NCI-H524 (cell line): ENCODE results near the gene TNFSF9.
"Not testable (repeated sequence)": the region's sequence is repeated elsewhere in the genome, so short reads cannot be mapped to it uniquely, and the experiment has no call there.

ENCODE experiments used
- DNase-seq, 2 experiments: peaks; one replicate each; lab custom pipeline; 2025; lab: John Stamatoyannopoulos, UW

TNFSF9 gene

DNA sequence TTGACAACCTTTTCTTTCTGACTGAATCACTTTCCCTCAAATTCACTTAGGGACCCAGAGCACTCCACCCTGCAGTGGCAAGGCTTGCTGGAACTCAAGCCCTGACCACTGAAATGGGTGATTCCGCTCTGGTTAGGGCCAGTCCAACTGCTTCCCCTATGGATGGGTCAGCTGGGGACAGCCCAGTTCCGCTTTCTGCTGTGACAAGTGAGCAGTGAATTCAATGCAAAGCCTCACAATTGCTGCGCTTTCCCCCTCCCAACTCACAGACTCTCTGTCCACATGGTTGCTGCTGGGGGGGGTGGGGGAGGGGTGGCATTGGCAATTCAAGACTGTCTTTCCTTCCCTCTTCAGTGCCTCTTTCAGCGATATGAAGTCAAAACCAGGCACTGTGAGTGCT is 41.4 kb downstream of the TNFSF9 start:
- DNase-seq, result no peak

DNA sequence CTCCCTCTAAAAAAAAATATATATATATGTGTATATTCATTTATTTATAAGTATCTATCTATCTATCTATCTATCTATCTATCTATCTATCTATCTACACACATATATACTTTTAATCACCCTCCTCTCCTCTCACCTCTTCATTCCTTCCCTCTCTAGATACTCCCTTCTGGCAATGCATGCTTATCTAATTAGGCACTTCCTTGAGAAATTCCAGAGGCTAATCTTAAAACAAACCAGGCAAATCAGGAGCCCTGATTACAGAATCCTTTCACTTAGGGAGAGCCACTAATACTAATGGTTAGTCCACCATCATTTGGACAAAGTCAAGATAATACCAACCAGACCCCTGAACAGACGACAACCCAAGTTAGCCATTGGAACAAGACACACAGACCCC is 42.5 kb downstream of the TNFSF9 start:
- DNase-seq, result no peak

DNA sequence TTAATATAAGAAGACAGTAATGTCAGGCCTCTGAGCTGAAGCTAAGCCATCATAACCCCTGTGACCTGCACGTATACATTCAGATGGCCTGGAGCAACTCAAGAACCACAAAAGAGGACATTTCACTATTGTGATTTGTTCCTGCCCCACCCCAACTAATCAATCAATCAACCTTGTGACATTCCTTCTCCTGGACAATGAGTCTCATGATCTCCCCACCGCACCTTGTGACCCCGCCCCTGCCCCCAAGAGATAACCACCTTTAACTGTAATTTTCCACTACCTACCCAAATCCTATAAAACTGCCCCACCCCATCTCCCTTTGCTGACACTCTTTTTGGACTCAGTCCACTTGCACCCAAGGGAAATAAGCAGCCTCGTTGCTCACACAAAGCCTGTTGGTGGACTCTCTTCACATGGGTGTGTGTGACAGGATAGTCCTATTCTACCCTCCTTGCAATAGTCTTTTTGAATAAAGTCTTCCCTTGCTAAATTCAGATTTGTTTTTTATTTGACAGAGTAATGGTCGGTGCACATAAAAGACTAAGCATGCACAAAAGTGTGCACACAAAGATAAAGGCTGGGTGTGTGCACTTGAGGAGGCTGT is 46.1 kb downstream of the TNFSF9 start:
- DNase-seq, result no peak

GRCh38 chr19:6577476-6578125 is 46.8 kb downstream of the TNFSF9 start:
- DNase-seq, result no peak

DNA sequence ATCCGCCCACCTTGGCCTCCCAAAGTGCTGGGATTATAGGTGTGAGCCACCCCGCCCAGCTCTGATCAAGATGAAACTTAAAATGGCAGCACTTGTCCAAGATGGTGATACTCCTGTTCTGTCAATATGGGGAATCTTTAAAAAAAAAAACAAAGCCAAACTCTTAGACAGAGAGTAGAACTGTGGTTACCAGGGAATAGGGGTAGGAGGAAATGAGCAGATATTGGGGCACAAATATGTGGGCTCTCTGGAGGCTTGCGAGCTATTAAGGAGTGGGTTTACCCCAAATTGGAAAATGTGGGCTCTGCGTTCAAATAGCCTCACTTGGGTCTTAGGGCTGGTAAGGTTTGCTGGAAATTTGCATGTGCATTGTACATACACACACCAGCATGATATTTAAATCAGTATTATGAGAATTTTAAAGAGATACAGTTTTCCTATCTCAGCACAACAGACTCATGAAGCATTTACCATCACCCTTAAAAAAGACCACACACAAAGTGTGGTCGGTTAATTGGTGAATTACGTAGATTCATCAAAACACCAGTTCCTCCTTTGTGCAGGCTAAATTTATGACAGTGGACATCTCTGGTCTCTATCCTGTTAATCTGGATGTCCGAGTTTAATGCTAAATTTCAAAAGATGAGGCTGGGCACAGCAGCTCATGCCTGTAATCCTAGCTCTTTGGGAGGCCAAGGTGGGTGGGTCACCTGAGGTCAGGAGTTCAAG is 48.8 kb downstream of the TNFSF9 start:
- DNase-seq, result no peak

DNA sequence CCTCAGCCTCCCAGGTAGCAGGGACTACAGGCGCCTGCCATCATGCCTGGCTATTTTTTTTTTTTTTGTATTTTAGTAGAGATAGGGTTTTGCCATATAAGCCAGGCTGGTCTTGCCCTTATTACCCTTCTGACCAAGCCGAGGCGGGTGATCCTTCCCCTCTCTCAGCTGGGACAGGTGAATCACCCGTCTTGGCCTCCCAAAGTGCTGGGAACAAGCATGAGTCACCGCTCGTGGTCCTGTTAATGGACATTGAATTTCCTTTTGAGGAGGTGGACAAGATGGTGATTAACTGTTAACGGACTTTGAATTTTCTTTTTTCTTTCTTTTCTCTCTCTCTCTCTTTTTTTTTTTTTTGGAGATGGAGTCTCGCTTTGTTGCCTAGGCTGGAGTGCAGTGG is 49.5 kb downstream of the TNFSF9 start:
- DNase-seq, result no peak

DNA sequence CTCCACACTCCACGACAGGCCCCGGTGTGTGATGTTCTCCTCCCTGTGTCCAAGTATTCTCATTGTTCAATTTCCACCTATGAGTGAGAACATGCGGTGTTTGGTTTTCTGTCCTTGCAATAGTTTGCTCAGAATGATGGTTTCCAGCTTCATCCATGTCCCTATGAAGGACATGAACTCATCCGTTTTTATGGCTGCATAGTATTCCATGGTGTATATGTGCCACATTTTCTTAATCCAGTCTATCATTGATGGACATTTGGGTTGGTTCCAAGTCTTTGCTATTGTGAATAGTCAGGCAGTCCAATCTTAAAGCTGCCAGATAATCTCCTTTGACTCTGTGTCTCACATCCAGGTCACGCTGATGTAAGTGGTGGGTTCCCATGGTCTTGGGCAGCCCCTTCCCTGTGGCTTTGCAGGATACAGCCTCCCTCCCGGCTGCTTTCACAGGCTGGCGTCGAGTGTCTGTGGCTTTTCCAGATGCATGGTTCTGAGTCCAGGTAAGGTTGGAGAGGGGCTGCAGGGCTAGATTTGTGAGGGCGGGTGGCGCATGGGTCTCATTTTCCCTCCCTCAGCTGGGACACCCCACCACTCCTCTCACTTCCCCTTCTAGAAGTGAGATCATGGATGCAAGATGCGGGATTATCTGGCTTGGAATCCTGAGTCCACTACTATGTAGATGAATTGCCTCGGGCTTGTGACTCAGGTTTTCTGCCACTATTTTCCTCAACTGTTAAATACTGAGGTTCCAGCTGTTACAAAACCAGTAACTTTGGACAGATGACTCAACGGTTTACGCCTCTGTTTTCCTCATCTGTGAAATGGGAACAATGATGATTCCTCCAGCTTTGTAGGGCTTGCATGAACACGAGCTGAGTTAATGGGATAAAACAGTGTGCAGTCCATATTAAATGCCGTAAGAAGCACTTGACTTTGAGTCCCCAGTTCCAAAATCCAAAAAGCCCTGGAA is 52.0 kb downstream of the TNFSF9 start:
- not testable (repeated sequence) for DNase-seq
